Stimulated activated CD8-positive, alpha-beta memory T cell treated with anti-CD3 and anti-CD28 coated beads, Interleukin-4, amount 100 ng/mL, for 48 hours (primary cell): ENCODE measurements around the gene CABLES2.

Experiments used
- DNase-seq: peaks from one replicate; pipeline ENCODE4 v3.0.0-alpha.2; 2020

The CABLES2 gene

DNA sequence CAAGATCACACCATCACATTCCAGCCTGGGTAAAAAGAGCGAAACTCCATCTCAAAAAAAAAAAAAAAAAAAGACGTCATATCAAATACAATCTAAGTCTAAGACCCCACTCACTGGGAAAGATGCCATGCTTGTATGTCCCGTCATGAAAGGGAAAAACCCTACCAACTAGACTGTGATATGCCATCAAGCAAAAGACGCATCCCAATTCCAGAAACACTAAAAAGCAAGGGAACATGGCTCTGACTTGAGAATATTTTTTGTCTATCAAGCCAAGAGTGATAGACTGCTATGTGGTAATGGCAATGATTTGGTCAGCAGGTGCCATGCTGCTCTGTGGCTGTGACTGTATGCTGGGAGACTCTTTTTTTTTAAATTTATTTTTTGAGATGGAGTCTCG, 63.0 kb downstream of the CABLES2 start:
- DNase-seq, result no peak

DNA sequence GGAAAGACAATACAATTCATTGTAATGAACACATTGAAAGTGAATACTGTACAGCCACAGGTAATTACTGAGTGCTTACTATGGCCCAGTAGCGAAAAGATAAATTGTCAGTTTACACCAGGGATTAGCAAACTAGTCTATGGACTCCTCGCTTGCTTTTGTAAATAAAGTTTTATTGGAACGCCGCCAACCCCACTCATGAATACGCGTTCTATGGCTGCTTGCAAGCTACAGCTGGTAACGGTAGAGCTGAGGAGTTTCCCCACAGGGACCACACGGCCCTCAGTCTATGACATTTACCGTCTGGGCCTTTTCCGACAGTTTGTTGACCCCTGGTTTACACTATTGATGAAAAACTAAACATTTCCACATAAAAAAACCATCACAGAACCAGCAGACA, 64.2 kb downstream of the CABLES2 start:
- DNase-seq, result no peak

DNA sequence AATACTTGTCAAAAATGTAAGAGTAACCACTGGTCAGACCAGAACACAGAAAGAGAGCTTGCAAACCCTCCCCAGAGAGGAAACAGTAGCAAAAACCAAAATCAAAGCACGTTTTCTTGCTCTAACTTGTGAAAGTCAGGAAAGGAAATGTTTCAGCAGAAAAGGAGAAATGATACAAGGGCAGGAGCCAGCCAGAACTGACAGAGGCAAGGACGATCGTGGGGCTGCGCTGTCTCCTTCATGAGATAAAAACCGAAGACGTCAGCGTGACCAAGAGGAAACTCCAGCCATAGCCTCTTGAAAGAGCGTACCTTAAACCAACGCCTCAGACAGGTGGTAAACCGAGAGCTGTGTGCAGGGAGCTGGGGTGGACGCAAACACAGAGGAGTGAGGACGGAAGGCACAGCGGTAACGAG, 67.4 kb downstream of the CABLES2 start:
- DNase-seq, result no peak
